Nephron progenitor cell (in vitro differentiated cells): ENCODE measurements around the gene DCN.

ENCODE experiments used
- DNase-seq: peaks from one replicate; pipeline ENCODE4 v3.0.0; 2021
- H3K27ac Mint-ChIP-seq: 2 replicates; pipeline ENCODE4 v1.8.0; 2021; ENCODE audit warnings: mild to moderate bottlenecking, moderate library complexity, mixed read lengths
- H3K27me3 Mint-ChIP-seq: 2 replicates; pipeline ENCODE4 v1.8.0; 2021; ENCODE audit warnings: mild to moderate bottlenecking, low read depth, mixed read lengths; ENCODE audit not compliant: poor library complexity
- H3K36me3 Mint-ChIP-seq: 2 replicates; pipeline ENCODE4 v1.8.0; 2021; ENCODE audit warnings: low read depth, mixed read lengths
- H3K4me1 Mint-ChIP-seq: 2 replicates; pipeline ENCODE4 v1.8.0; 2021; ENCODE audit warnings: mixed read lengths
- H3K4me3 Mint-ChIP-seq: 2 replicates; pipeline ENCODE4 v1.8.0; 2021; ENCODE audit warnings: mild to moderate bottlenecking, moderate library complexity, mixed read lengths
- H3K9me3 Mint-ChIP-seq: 2 replicates; pipeline ENCODE4 v1.8.0; 2021; ENCODE audit warnings: mild to moderate bottlenecking, moderate library complexity, mixed read lengths
- CTCF ChIP-seq: fragments of 200-600 bp; sonication (generic); IDR thresholded peaks from 2 replicates; pipeline ENCODE4 v1.5.0; 2021; ENCODE audit warnings: antibody characterized with exemption

The DCN gene

DNA sequence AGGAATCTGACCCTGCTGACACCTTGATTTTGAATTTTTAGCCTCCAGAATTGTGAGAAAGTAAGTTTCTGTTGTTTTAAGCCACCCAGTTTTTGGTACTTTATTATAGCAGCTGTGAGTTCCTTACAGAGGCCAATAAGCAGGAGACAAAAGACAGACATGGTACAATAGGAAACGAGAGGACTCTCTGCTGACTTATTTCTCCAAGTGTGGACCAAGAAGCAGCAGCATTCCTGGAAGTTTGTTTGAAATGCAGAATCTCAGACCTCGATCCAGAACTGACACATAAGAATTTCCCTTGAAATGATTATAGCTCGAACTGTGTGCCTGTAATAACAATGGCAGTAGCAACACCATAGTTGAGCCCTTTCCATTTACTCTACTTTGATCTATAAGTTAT, 39.4 kb downstream of the DCN start:
- Mint-ChIP-seq H3K4me1 (peaks cover 11% of the 10 kb centered on the region), H3K27me3 (peaks cover 6% of the 10 kb centered on the region), H3K36me3 (no peaks in the 10 kb centered on the region), H3K27ac (no peak overlapping the region), H3K9me3 (no peaks in the 10 kb centered on the region), H3K4me3 (no peak overlapping the region)
- no peak for DNase-seq
- TF ChIP-seq CTCF: no peak

- H3K27me3 Mint-ChIP-seq: peaks cover 6% of the 10 kb centered on the region
- H3K4me1 Mint-ChIP-seq: peaks cover 11% of the 10 kb centered on the region
- H3K4me3 Mint-ChIP-seq: no peak overlapping the region
- H3K27ac Mint-ChIP-seq: no peak overlapping the region
- TF ChIP-seq CTCF: no peak
- DNase-seq: no peak
- H3K9me3 Mint-ChIP-seq: no peaks in the 10 kb centered on the region
- H3K36me3 Mint-ChIP-seq: no peaks in the 10 kb centered on the region
These were observed 40.4 kb downstream of the DCN start for GRCh38 chr12:91142221-91142631.

DNA sequence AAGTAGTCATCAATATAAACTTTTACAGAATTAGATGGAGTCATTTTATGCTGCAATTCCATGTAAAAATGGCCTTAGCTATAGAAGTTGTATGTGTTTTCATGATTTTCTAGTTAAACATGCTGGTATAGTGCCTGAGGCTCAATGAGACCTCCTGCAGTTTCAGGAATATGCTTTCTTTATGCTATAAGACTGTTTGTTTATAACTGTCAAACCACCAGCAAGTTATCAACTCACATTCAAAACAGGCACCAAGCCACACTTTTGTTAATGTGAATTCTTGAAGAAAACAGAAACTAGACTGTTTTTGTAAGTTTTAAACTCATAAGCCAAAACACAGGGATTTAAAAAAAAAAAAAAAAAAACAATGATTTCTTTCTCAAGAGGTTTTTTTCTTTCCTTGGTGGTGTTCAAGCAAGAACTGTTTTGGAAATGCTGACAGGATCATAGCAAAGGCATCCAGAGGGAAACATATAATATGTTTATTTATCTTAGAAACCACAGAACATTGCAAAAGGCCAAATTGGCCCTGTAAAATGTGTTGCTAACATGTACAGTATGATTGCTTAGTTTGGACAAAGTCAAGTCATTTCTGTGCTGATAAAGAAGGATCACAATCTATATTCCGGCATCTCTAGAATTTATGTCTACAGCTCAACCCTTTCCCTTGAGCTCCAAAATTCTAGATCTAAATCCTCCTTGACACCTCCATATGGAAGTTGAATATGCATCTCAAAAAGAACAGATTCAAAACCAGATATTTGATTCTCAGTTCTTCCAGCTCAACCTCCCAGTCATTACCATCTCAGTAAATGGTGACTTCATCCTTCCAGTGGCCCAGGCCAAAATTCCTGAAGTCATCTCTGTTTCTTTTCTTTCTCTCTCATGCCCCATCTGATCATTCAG, 42.3 kb downstream of the DCN start:
- H3K36me3 Mint-ChIP-seq: no peaks in the 10 kb centered on the region
- TF ChIP-seq CTCF: no peak
- peaks cover 11% of the 10 kb centered on the region for H3K4me1 Mint-ChIP-seq
- peaks cover 6% of the 10 kb centered on the region for H3K27me3 Mint-ChIP-seq
- H3K4me3 Mint-ChIP-seq: no peak overlapping the region
- H3K9me3 Mint-ChIP-seq: no peaks in the 10 kb centered on the region
- H3K27ac Mint-ChIP-seq: no peak overlapping the region
- no peak for DNase-seq

DNA sequence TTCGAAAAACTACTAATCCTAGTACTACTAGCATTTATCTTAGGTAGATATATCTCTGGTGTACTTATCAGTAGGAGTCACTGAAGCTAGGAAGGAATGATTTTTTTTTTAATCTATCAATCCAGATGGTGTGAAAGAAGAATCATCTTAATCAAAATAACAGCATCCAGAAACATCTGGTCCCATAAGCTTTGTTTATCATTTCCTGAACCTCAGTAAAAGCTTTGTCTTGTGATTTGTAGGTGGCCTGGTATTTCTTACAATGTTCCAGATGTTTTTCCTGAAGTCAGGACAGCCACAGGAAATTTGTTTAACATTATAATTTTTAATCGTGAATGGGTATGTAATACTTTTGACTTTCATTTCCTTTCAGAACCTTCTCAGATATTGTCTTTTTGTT, 43.3 kb downstream of the DCN start:
- Mint-ChIP-seq H3K27ac (no peak overlapping the region), H3K36me3 (no peaks in the 10 kb centered on the region), H3K4me1 (peaks cover 11% of the 10 kb centered on the region), H3K9me3 (no peaks in the 10 kb centered on the region), H3K4me3 (no peak overlapping the region), H3K27me3 (peaks cover 6% of the 10 kb centered on the region)
- DNase-seq: no peak
- no peak for TF ChIP-seq CTCF

GRCh38 chr12:91138337-91138920, 44.2 kb downstream of the DCN start:
- no peak overlapping the region for H3K4me3 Mint-ChIP-seq
- no peak for DNase-seq
- no peaks in the 10 kb centered on the region for H3K36me3 Mint-ChIP-seq
- peaks cover 11% of the 10 kb centered on the region for H3K4me1 Mint-ChIP-seq
- no peak for TF ChIP-seq CTCF
- H3K9me3 Mint-ChIP-seq: no peaks in the 10 kb centered on the region
- no peak overlapping the region for H3K27ac Mint-ChIP-seq
- H3K27me3 Mint-ChIP-seq: peaks cover 5% of the 10 kb centered on the region
